HEK293T (cell line): ENCODE results near the gene SLC2A4RG.

Experiments
- CTCF ChIA-PET: fragments of 350-600 bp; formaldehyde crosslinking; extraction: SDS; loops from one replicate; lab custom pipeline; 2021; ENCODE audit warnings: antibody characterized with exemption, inconsistent platforms; lab: Yijun Ruan, JAX
- POLR2A ChIA-PET: fragments of 350-600 bp; formaldehyde crosslinking; extraction: SDS; loops from one replicate; lab custom pipeline; 2020; ENCODE audit warnings: antibody characterized with exemption, inconsistent platforms; lab: Yijun Ruan, JAX
- DNase-seq: peaks from one replicate; pipeline ENCODE4 v3.0.0; 2012; ENCODE audit warnings: mixed read lengths; ENCODE audit errors: extremely low spot score
- ARNT ChIP-seq: fragments of 450-650 bp; IDR thresholded peaks from 2 replicates; pipeline ENCODE4 v1.6.1; 2017; ENCODE audit warnings: mild to moderate bottlenecking
- BHLHE40 ChIP-seq: fragments of 450-650 bp; IDR thresholded peaks from 2 replicates; pipeline ENCODE4 v1.6.1; 2016; ENCODE audit warnings: mild to moderate bottlenecking, moderate library complexity, borderline replicate concordance
- CTBP1 ChIP-seq: fragments of 450-650 bp; IDR thresholded peaks from 2 replicates; pipeline ENCODE4 v1.6.1; 2016; ENCODE audit warnings: borderline replicate concordance
- ELF4 ChIP-seq: fragments of 450-650 bp; IDR thresholded peaks from 2 replicates; pipeline ENCODE4 v1.6.1; 2017; ENCODE audit warnings: antibody characterized with exemption
- FOXA1 ChIP-seq: fragments of 450-650 bp; IDR thresholded peaks from 2 replicates; pipeline ENCODE4 v1.6.1; 2016; ENCODE audit warnings: mild to moderate bottlenecking
- FOXK2 ChIP-seq: fragments of 450-650 bp; IDR thresholded peaks from 2 replicates; pipeline ENCODE4 v1.6.1; 2016; ENCODE audit warnings: mild to moderate bottlenecking
- FOXM1 ChIP-seq: fragments of 450-650 bp; IDR thresholded peaks from 2 replicates; pipeline ENCODE4 v1.6.1; 2017; ENCODE audit warnings: mild to moderate bottlenecking, borderline replicate concordance
- HDGF ChIP-seq: fragments of 450-650 bp; IDR thresholded peaks from 2 replicates; pipeline ENCODE4 v1.6.1; 2017; ENCODE audit warnings: antibody characterized with exemption, borderline replicate concordance
- L3MBTL2 ChIP-seq: fragments of 450-650 bp; conservative IDR thresholded peaks from 2 replicates; pipeline ENCODE4 v1.6.1; 2016; ENCODE audit warnings: mild to moderate bottlenecking
- LEF1 ChIP-seq: fragments of 450-650 bp; IDR thresholded peaks from 2 replicates; pipeline ENCODE4 v1.6.1; 2017; ENCODE audit warnings: mild to moderate bottlenecking, borderline replicate concordance
- NFRKB ChIP-seq: fragments of 450-650 bp; IDR thresholded peaks from 2 replicates; pipeline ENCODE4 v1.6.1; 2016; ENCODE audit warnings: mild to moderate bottlenecking, moderate library complexity
- SP1 ChIP-seq: fragments of 450-650 bp; IDR thresholded peaks from 2 replicates; pipeline ENCODE4 v1.6.1; 2017
- SUZ12 ChIP-seq: fragments of 450-650 bp; IDR thresholded peaks from 2 replicates; pipeline ENCODE4 v1.6.1; 2016; ENCODE audit warnings: mild to moderate bottlenecking
- TARDBP ChIP-seq: fragments of 450-650 bp; IDR thresholded peaks from 2 replicates; pipeline ENCODE4 v1.6.1; 2016
- ZNF384 ChIP-seq: fragments of 450-650 bp; IDR thresholded peaks from 2 replicates; pipeline ENCODE4 v1.6.1; 2016
- TF ChIP-seq, protein P1 (sequence below): fragments of 450-650 bp; IDR thresholded peaks from 2 replicates; pipeline ENCODE4 v1.6.1; 2016

The SLC2A4RG gene

DNA sequence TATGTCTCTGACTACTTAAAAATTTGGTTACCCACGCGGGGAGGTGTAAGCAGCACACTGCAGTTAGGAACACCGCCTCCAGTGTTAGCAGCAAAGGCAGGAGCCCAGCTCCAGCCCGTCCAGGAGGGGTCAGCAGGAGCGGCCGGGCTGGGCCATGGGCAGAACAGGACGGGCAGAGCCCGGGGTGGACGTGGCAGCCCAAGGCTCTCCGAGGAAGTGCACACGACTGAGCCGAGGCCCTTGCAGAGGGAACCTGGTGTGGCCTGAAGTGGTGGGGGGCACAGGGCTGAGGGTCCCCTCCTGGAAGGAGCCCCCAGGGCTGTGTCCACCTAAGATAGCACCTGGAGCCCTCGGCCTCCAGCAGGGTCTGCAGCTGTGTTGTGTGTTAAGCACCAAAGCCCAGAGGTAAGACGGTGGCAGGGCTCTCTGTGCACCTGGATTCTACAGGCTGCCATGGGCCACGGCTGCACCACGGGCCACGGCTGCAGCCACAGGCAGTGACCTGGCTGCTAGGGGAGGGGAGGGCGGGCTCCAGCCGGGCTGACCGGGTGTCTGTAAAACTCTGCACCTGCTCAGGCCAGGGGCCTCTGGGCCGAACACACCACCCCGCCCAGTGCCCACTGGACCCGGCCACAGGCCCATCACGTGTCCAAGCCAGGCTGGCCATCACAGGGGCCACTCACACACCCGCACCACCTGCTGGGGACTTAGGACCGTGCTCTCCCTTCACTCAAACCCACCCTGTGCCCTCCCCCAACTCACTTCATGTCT, 6.6 kb downstream of the SLC2A4RG start:
- CTCF ChIA-PET: no interaction called here
- no peak for DNase-seq
- POLR2A ChIA-PET: interaction anchor here (1.2 kb wide), 1 partner anchor 119 kb away, joined by 3 read pairs; the partner anchor contains the start of gene TPD52L2
- no peak for TF ChIP-seq NFRKB
- no peak for TF ChIP-seq FOXM1
- TF ChIP-seq, protein P1, sequence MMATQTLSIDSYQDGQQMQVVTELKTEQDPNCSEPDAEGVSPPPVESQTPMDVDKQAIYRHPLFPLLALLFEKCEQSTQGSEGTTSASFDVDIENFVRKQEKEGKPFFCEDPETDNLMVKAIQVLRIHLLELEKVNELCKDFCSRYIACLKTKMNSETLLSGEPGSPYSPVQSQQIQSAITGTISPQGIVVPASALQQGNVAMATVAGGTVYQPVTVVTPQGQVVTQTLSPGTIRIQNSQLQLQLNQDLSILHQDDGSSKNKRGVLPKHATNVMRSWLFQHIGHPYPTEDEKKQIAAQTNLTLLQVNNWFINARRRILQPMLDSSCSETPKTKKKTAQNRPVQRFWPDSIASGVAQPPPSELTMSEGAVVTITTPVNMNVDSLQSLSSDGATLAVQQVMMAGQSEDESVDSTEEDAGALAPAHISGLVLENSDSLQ: no peak
- TF ChIP-seq SP1: no peak
- TF ChIP-seq ELF4: no peak
- TF ChIP-seq CTBP1: no peak

DNA sequence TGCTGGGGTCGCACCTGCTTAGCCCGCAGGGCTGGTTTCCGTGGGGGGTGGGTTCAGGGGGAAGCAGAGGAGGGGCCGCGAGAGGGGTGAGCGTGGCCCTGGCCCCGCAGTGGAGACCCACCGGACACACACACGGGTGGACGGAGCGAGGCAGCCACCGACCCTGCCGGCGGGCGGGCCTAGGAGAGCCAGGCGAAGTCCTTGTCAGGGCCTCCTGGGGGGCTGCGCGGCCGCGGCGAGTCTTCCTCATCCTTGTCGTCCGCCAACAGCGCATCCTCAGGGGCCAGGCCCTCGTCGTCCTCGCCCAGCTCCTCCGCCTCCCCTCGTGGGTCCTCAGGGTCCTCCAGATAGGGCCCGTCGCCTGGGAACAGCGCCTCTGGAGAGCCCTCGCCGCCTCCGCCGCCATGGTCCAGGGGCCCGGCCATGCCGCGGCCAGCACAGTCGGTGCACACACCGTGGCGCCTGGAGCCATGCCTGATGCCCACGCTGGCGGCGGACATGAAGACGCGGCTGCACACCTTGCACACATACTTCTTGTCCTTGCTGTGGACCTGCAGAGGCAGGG, 7.3 kb downstream of the SLC2A4RG start:
- DNase-seq: no peak
- ChIA-PET CTCF (no interaction called here), POLR2A (no interaction called here)
- TF ChIP-seq NFRKB: no peak
- TF ChIP-seq ARNT: no peak
- TF ChIP-seq FOXM1: no peak
- no peak for TF ChIP-seq FOXA1
- TF ChIP-seq FOXK2: no peak
- TF ChIP-seq, protein P1: no peak
- no peak for TF ChIP-seq ZNF384
- no peak for TF ChIP-seq SP1
- TF ChIP-seq CTBP1: no peak
- no peak for TF ChIP-seq ELF4
- TF ChIP-seq HDGF: no peak
- TF ChIP-seq LEF1: no peak
- no peak for TF ChIP-seq L3MBTL2
- no peak for TF ChIP-seq BHLHE40
- TF ChIP-seq TARDBP: no peak

- CTCF ChIA-PET: no interaction called here
- no peak for DNase-seq
- POLR2A ChIA-PET: no interaction called here
- TF ChIP-seq FOXA1: no peak
- no peak for TF ChIP-seq ZNF384
- no peak for TF ChIP-seq L3MBTL2
- TF ChIP-seq TARDBP: no peak
- TF ChIP-seq NFRKB: no peak
- TF ChIP-seq LEF1: no peak
- TF ChIP-seq HDGF: no peak
- TF ChIP-seq SUZ12: no peak
- no peak for TF ChIP-seq SP1
These were observed 8.1 kb downstream of the SLC2A4RG start for GRCh38 chr20:63747622-63748069.

- no peak for DNase-seq
- TF ChIP-seq SUZ12 (no peak), FOXK2 (no peak), BHLHE40 (no peak), LEF1 (no peak), ZNF384 (no peak), NFRKB (no peak), SP1 (no peak), L3MBTL2 (no peak), ARNT (no peak), TARDBP (no peak), FOXA1 (no peak), CTBP1 (no peak), HDGF (no peak), ELF4 (no peak), FOXM1 (no peak)
- TF ChIP-seq, protein P1: no peak
- ChIA-PET POLR2A (no interaction called here), CTCF (no interaction called here)
These were observed 8.7 kb downstream of the SLC2A4RG start for GRCh38 chr20:63748070-63748933.

GRCh38 chr20:63748934-63749270, 9.3 kb downstream of the SLC2A4RG start:
- CTCF ChIA-PET: no interaction called here
- POLR2A ChIA-PET: no interaction called here
- no peak for DNase-seq
- TF ChIP-seq FOXA1 (no peak), CTBP1 (no peak), LEF1 (no peak), BHLHE40 (no peak), ARNT (no peak)
